ENCODE results near the gene FETUB. TPM values are rescaled to one million over a fixed set of nuclear protein-coding genes. Genes with fewer than 3 reads are reported as not detected.

Gene FETUB
- not detected for polyA plus RNA-seq (2013, experiment 1 of 2)
- not detected for polyA plus RNA-seq (2013, experiment 2 of 2)

GRCh38 chr3:186639778-186640472, at the start of gene FETUB:
Gene FETUB (plus strand): TSS chr3:186640399. CDS start chr3:186640461, 62 bp downstream.
- no peaks in the 10 kb centered on the region for H3K36me3 ChIP-seq (ENCODE audit: control insufficient read depth, insufficient read depth, low read length)
- peaks cover 11% of the 10 kb centered on the region for H3K4me1 ChIP-seq (ENCODE audit: control insufficient read depth, insufficient read depth, low read length, poor library complexity, severe bottlenecking)
- no peak within 1 kb of the TSS for H3K27ac ChIP-seq (ENCODE audit: low read depth, low read length, severe bottlenecking)
- H3K9me3 ChIP-seq (ENCODE audit: control insufficient read depth, low read length): no peaks in the 10 kb centered on the region
- H3K4me3 ChIP-seq (ENCODE audit: extremely low read depth, insufficient read depth, low read length, poor library complexity, severe bottlenecking): no peak within 1 kb of the TSS
- 83 to 93% methylated on average over 1 of the region's 1 CpG for WGBS, 2 experiments (ENCODE audit: insufficient coverage in 2 of 2)

GRCh38 chr3:186590580-186591295, 49.5 kb upstream of the FETUB start:
- Histone ChIP-seq H3K27ac (ENCODE audit: low read depth, low read length, severe bottlenecking) (no peak overlapping the region), H3K36me3 (ENCODE audit: control insufficient read depth, insufficient read depth, low read length) (peaks cover 5% of the 10 kb centered on the region), H3K9me3 (ENCODE audit: control insufficient read depth, low read length) (no peaks in the 10 kb centered on the region), H3K4me3 (ENCODE audit: extremely low read depth, insufficient read depth, low read length, poor library complexity, severe bottlenecking) (no peak overlapping the region), H3K4me1 (ENCODE audit: control insufficient read depth, insufficient read depth, low read length, poor library complexity, severe bottlenecking) (no peaks in the 10 kb centered on the region)
- 88 to 94% methylated on average over 3 to 5 of the region's 7 CpGs for WGBS, 2 experiments (ENCODE audit: insufficient coverage in 2 of 2)

- 100% methylated on average over 1 of the region's 4 CpGs; no CpG with 5 or more reads in 1 of the 2 experiments for WGBS, 2 experiments (ENCODE audit: insufficient coverage in 2 of 2)
- Histone ChIP-seq H3K4me3 (ENCODE audit: extremely low read depth, insufficient read depth, low read length, poor library complexity, severe bottlenecking) (no peak overlapping the region), H3K4me1 (ENCODE audit: control insufficient read depth, insufficient read depth, low read length, poor library complexity, severe bottlenecking) (no peaks in the 10 kb centered on the region), H3K27ac (ENCODE audit: low read depth, low read length, severe bottlenecking) (no peak overlapping the region), H3K36me3 (ENCODE audit: control insufficient read depth, insufficient read depth, low read length) (no peaks in the 10 kb centered on the region), H3K9me3 (ENCODE audit: control insufficient read depth, low read length) (no peaks in the 10 kb centered on the region)
Measured at GRCh38 chr3:186592682-186593081, 47.5 kb upstream of the FETUB start.

GRCh38 chr3:186593862-186594261, 46.3 kb upstream of the FETUB start:
- WGBS, 2 experiments (ENCODE audit: insufficient coverage in 2 of 2): 87 to 100% methylated on average over 1 to 2 of the region's 3 CpGs
- Histone ChIP-seq H3K27ac (ENCODE audit: low read depth, low read length, severe bottlenecking) (no peak overlapping the region), H3K4me3 (ENCODE audit: extremely low read depth, insufficient read depth, low read length, poor library complexity, severe bottlenecking) (no peak overlapping the region), H3K9me3 (ENCODE audit: control insufficient read depth, low read length) (no peaks in the 10 kb centered on the region), H3K36me3 (ENCODE audit: control insufficient read depth, insufficient read depth, low read length) (no peaks in the 10 kb centered on the region), H3K4me1 (ENCODE audit: control insufficient read depth, insufficient read depth, low read length, poor library complexity, severe bottlenecking) (no peaks in the 10 kb centered on the region)

- 87 to 90% methylated on average over 4 to 6 of the region's 6 CpGs for WGBS, 2 experiments (ENCODE audit: insufficient coverage in 2 of 2)
- no peaks in the 10 kb centered on the region for H3K4me1 ChIP-seq (ENCODE audit: control insufficient read depth, insufficient read depth, low read length, poor library complexity, severe bottlenecking)
- H3K9me3 ChIP-seq (ENCODE audit: control insufficient read depth, low read length): no peaks in the 10 kb centered on the region
- no peak overlapping the region for H3K4me3 ChIP-seq (ENCODE audit: extremely low read depth, insufficient read depth, low read length, poor library complexity, severe bottlenecking)
- no peak overlapping the region for H3K27ac ChIP-seq (ENCODE audit: low read depth, low read length, severe bottlenecking)
- H3K36me3 ChIP-seq (ENCODE audit: control insufficient read depth, insufficient read depth, low read length): no peaks in the 10 kb centered on the region
Measured at GRCh38 chr3:186594591-186595113, 45.5 kb upstream of the FETUB start.

- no peak overlapping the region for H3K4me3 ChIP-seq (ENCODE audit: extremely low read depth, insufficient read depth, low read length, poor library complexity, severe bottlenecking)
- no peaks in the 10 kb centered on the region for H3K4me1 ChIP-seq (ENCODE audit: control insufficient read depth, insufficient read depth, low read length, poor library complexity, severe bottlenecking)
- no peaks in the 10 kb centered on the region for H3K9me3 ChIP-seq (ENCODE audit: control insufficient read depth, low read length)
- H3K27ac ChIP-seq (ENCODE audit: low read depth, low read length, severe bottlenecking): no peak overlapping the region
- no peaks in the 10 kb centered on the region for H3K36me3 ChIP-seq (ENCODE audit: control insufficient read depth, insufficient read depth, low read length)
- WGBS, 2 experiments (ENCODE audit: insufficient coverage in 2 of 2): 68 to 75% methylated on average over 6 to 9 of the region's 17 CpGs
Measured at GRCh38 chr3:186596568-186597287, 43.5 kb upstream of the FETUB start.

- Histone ChIP-seq H3K4me3 (ENCODE audit: extremely low read depth, insufficient read depth, low read length, poor library complexity, severe bottlenecking) (no peak overlapping the region), H3K4me1 (ENCODE audit: control insufficient read depth, insufficient read depth, low read length, poor library complexity, severe bottlenecking) (no peaks in the 10 kb centered on the region), H3K36me3 (ENCODE audit: control insufficient read depth, insufficient read depth, low read length) (no peaks in the 10 kb centered on the region), H3K9me3 (ENCODE audit: control insufficient read depth, low read length) (no peaks in the 10 kb centered on the region), H3K27ac (ENCODE audit: low read depth, low read length, severe bottlenecking) (no peak overlapping the region)
- WGBS, 2 experiments (ENCODE audit: insufficient coverage in 2 of 2): 88 to 89% methylated on average over 6 to 9 of the region's 11 CpGs
Measured at GRCh38 chr3:186598108-186598784, 42.0 kb upstream of the FETUB start.

GRCh38 chr3:186598794-186599141, 41.4 kb upstream of the FETUB start:
- 89 to 100% methylated on average over 1 to 3 of the region's 4 CpGs for WGBS, 2 experiments (ENCODE audit: insufficient coverage in 2 of 2)
- Histone ChIP-seq H3K4me3 (ENCODE audit: extremely low read depth, insufficient read depth, low read length, poor library complexity, severe bottlenecking) (no peak overlapping the region), H3K4me1 (ENCODE audit: control insufficient read depth, insufficient read depth, low read length, poor library complexity, severe bottlenecking) (no peaks in the 10 kb centered on the region), H3K36me3 (ENCODE audit: control insufficient read depth, insufficient read depth, low read length) (no peaks in the 10 kb centered on the region), H3K9me3 (ENCODE audit: control insufficient read depth, low read length) (no peaks in the 10 kb centered on the region), H3K27ac (ENCODE audit: low read depth, low read length, severe bottlenecking) (no peak overlapping the region)

GRCh38 chr3:186599142-186599784, 40.9 kb upstream of the FETUB start:
- H3K4me1 ChIP-seq (ENCODE audit: control insufficient read depth, insufficient read depth, low read length, poor library complexity, severe bottlenecking): no peaks in the 10 kb centered on the region
- H3K9me3 ChIP-seq (ENCODE audit: control insufficient read depth, low read length): no peaks in the 10 kb centered on the region
- no peak overlapping the region for H3K27ac ChIP-seq (ENCODE audit: low read depth, low read length, severe bottlenecking)
- H3K36me3 ChIP-seq (ENCODE audit: control insufficient read depth, insufficient read depth, low read length): no peaks in the 10 kb centered on the region
- no peak overlapping the region for H3K4me3 ChIP-seq (ENCODE audit: extremely low read depth, insufficient read depth, low read length, poor library complexity, severe bottlenecking)
- 81 to 82% methylated on average over 7 to 9 of the region's 12 CpGs for WGBS, 2 experiments (ENCODE audit: insufficient coverage in 2 of 2)

- Histone ChIP-seq H3K4me1 (ENCODE audit: control insufficient read depth, insufficient read depth, low read length, poor library complexity, severe bottlenecking) (no peaks in the 10 kb centered on the region), H3K9me3 (ENCODE audit: control insufficient read depth, low read length) (no peaks in the 10 kb centered on the region), H3K36me3 (ENCODE audit: control insufficient read depth, insufficient read depth, low read length) (no peaks in the 10 kb centered on the region), H3K27ac (ENCODE audit: low read depth, low read length, severe bottlenecking) (no peak overlapping the region), H3K4me3 (ENCODE audit: extremely low read depth, insufficient read depth, low read length, poor library complexity, severe bottlenecking) (no peak overlapping the region)
- 92 to 100% methylated on average over 2 of the region's 2 CpGs for WGBS, 2 experiments (ENCODE audit: insufficient coverage in 2 of 2)
Measured at GRCh38 chr3:186599785-186600166, 40.4 kb upstream of the FETUB start.
